SK-N-SH (cell line): ENCODE results near the gene CDK18.

ENCODE experiments used
- CHD2 ChIP-seq: fragments of 150-350 bp; IDR thresholded peaks from 2 replicates; pipeline ENCODE4 v1.6.1; 2018; ENCODE audit warnings: low read length; ENCODE audit not compliant: partially characterized antibody
- EP300 ChIP-seq, 2 experiments: IDR thresholded peaks; 2 replicates each; pipeline versions ENCODE4 v1.4.0 to v1.6.1; 2012; ENCODE audit warnings: borderline replicate concordance in 1 of 2, low read depth in 1 of 2, low read length in 1 of 2
- EZH2phosphoT487 ChIP-seq: fragments of 200-600 bp; sonication (generic); IDR thresholded peaks from 2 replicates; pipeline ENCODE4 v1.6.1; 2017; ENCODE audit warnings: low read depth, mixed run types, mild to moderate bottlenecking, antibody characterized with exemption, moderate library complexity, borderline replicate concordance
- MEF2A ChIP-seq: IDR thresholded peaks from 2 replicates; pipeline ENCODE4 v1.4.0; 2012; ENCODE audit warnings: low read depth, borderline replicate concordance
- MXI1 ChIP-seq: IDR thresholded peaks from 2 replicates; pipeline ENCODE4 v1.6.1; 2012; ENCODE audit warnings: mild to moderate bottlenecking, low read depth, low read length, improper control_type of control experiment
- NRF1 ChIP-seq: IDR thresholded peaks from 2 replicates; pipeline ENCODE4 v1.6.1; 2012; ENCODE audit warnings: low read depth, mild to moderate bottlenecking, low read length
- POLR2AphosphoS5 ChIP-seq: IDR thresholded peaks from 2 replicates; pipeline ENCODE4 v1.6.1; 2012; ENCODE audit warnings: low read depth, low read length
- SIN3A ChIP-seq: IDR thresholded peaks from 2 replicates; pipeline ENCODE4 v1.6.1; 2012; ENCODE audit warnings: low read depth, mild to moderate bottlenecking, low read length, moderate library complexity, borderline replicate concordance
- TEAD4 ChIP-seq: IDR thresholded peaks from 2 replicates; pipeline ENCODE4 v1.4.0; 2012; ENCODE audit warnings: mild to moderate bottlenecking, borderline replicate concordance; ENCODE audit not compliant: insufficient read depth
- TF ChIP-seq, protein P1 (sequence below): fragments of 200-600 bp; sonication (generic); IDR thresholded peaks from 2 replicates; pipeline ENCODE4 v1.6.1; 2017; ENCODE audit warnings: antibody characterized with exemption, mild to moderate bottlenecking, moderate library complexity
- TF ChIP-seq, protein P2 (sequence below): IDR thresholded peaks from 2 replicates; pipeline ENCODE4 v1.6.1; 2012; ENCODE audit warnings: mild to moderate bottlenecking, low read depth, low read length, moderate library complexity
- TF ChIP-seq, protein P3 (sequence below): IDR thresholded peaks from 2 replicates; pipeline ENCODE4 v1.4.0; 2012; ENCODE audit warnings: low read depth, borderline replicate concordance
- TF ChIP-seq, protein P4 (sequence below): IDR thresholded peaks from 2 replicates; pipeline ENCODE4 v1.4.0; 2012; ENCODE audit warnings: low read depth

DNA sequence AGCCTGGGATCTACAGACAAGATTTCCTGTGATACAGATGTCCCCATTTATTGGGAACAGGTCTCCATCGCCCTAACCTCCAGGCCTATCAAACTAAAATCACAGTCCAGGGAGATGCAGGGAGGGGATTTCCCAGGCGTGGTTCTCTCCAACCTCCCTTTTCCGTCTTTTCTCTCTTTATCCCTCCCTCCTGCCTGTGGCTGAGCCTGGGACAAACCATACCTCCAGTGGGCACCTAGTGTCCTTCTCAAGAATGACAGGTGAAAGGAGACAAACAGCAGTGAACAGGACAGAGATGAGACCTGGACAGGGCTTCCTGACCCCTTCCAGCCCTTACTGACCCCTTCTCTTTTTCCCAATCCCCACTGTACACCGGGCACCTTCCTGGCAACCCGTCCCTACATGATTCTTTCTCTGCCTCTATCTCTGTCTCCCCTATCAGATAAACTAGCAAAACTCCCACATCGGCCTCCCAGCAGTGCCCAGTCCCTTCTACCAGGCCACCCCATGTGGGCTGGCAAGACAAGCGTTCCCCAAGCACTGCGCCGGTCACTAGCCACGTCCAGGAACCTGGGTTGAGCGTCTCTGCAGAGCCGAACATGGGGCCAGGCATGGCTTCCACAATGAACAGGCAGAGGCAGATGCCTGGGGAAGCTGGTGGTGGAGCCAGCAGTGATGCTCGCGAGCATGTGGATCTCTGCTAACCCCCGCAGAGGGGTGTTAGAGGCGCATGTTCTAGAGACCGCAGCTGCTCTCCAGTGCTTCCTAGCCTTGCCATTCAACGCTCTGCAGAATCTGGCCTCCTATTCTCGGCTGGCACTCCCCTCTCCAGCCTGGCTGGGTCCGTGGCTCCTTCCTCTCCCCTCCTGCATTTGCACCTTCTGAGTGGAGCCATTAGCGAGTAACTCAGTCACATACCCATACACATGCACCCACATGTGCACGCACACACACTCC, 72.6 kb downstream of the CDK18 start:
- TF ChIP-seq SIN3A (no peak), TEAD4 (no peak), EZH2phosphoT487 (no peak), EP300 (IDR thresholded peaks at IDR 0.05; ENCODE audit: borderline replicate concordance in 1 of 2, low read depth in 1 of 2, low read length in 1 of 2) (no peak), POLR2AphosphoS5 (no peak), CHD2 (no peak), MEF2A (no peak), NRF1 (no peak), MXI1 (no peak)
- TF ChIP-seq, protein P1, sequence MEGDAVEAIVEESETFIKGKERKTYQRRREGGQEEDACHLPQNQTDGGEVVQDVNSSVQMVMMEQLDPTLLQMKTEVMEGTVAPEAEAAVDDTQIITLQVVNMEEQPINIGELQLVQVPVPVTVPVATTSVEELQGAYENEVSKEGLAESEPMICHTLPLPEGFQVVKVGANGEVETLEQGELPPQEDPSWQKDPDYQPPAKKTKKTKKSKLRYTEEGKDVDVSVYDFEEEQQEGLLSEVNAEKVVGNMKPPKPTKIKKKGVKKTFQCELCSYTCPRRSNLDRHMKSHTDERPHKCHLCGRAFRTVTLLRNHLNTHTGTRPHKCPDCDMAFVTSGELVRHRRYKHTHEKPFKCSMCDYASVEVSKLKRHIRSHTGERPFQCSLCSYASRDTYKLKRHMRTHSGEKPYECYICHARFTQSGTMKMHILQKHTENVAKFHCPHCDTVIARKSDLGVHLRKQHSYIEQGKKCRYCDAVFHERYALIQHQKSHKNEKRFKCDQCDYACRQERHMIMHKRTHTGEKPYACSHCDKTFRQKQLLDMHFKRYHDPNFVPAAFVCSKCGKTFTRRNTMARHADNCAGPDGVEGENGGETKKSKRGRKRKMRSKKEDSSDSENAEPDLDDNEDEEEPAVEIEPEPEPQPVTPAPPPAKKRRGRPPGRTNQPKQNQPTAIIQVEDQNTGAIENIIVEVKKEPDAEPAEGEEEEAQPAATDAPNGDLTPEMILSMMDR: no peak
- TF ChIP-seq, protein P2, sequence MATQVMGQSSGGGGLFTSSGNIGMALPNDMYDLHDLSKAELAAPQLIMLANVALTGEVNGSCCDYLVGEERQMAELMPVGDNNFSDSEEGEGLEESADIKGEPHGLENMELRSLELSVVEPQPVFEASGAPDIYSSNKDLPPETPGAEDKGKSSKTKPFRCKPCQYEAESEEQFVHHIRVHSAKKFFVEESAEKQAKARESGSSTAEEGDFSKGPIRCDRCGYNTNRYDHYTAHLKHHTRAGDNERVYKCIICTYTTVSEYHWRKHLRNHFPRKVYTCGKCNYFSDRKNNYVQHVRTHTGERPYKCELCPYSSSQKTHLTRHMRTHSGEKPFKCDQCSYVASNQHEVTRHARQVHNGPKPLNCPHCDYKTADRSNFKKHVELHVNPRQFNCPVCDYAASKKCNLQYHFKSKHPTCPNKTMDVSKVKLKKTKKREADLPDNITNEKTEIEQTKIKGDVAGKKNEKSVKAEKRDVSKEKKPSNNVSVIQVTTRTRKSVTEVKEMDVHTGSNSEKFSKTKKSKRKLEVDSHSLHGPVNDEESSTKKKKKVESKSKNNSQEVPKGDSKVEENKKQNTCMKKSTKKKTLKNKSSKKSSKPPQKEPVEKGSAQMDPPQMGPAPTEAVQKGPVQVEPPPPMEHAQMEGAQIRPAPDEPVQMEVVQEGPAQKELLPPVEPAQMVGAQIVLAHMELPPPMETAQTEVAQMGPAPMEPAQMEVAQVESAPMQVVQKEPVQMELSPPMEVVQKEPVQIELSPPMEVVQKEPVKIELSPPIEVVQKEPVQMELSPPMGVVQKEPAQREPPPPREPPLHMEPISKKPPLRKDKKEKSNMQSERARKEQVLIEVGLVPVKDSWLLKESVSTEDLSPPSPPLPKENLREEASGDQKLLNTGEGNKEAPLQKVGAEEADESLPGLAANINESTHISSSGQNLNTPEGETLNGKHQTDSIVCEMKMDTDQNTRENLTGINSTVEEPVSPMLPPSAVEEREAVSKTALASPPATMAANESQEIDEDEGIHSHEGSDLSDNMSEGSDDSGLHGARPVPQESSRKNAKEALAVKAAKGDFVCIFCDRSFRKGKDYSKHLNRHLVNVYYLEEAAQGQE: no peak
- TF ChIP-seq, protein P3, sequence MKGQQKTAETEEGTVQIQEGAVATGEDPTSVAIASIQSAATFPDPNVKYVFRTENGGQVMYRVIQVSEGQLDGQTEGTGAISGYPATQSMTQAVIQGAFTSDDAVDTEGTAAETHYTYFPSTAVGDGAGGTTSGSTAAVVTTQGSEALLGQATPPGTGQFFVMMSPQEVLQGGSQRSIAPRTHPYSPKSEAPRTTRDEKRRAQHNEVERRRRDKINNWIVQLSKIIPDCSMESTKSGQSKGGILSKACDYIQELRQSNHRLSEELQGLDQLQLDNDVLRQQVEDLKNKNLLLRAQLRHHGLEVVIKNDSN: no peak
- TF ChIP-seq, protein P4, sequence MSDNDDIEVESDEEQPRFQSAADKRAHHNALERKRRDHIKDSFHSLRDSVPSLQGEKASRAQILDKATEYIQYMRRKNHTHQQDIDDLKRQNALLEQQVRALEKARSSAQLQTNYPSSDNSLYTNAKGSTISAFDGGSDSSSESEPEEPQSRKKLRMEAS: no peak
